GM19025 (cell line): ENCODE measurements around the gene DCP1B.

Source experiments
- ATAC-seq: cut with Tn5 transposase; IDR thresholded peaks from one replicate; pipeline ENCODE4 v1.9.1; 2021; ENCODE audit warnings: mild to moderate bottlenecking, low read depth, moderate library complexity; ENCODE audit not compliant: unreplicated experiment

Gene DCP1B

DNA sequence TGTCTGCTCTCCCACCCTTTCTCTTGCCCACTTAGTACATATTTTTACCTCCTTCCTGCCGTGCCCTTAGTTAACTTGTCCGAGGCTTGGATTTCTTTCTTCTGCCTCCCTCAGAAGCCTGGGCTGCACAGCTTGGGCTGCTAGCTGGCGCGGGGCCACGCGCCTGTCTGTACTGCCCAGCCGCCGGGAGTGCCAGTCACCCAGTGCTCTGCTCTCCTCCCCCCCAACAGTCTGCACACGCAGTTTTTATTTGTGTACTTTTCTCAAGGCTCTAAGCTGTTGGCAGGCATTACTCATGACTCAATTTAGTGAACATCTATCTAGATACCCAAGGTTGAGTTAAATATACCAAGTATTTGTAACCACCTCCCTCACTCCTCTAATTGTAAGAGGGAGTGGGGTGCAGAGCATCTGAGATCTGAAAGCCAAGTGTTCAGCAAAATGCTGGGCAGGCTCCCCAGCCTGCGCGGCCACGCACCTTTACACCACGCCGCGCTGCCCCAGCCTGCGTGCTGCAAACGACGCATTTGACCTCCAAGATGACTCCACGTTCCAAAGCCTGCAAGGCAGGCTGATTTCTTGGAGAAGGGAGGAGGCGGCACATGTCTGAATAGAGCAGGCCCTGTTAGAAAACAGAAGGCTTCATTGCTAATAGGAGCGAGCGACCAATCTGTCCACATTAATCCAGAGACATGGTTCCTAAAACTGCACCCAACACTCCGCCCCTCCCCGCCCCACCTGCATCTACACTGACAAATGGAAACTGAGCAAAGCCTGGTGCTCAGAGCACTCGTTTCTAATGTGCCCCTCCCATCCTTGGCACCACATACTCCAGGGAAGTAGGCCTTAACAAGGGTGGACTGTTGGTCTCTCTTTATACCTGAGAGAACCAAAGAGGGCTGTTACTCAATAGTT lies 67.6 kb downstream of the DCP1B start:
- ATAC-seq: no peak

DNA sequence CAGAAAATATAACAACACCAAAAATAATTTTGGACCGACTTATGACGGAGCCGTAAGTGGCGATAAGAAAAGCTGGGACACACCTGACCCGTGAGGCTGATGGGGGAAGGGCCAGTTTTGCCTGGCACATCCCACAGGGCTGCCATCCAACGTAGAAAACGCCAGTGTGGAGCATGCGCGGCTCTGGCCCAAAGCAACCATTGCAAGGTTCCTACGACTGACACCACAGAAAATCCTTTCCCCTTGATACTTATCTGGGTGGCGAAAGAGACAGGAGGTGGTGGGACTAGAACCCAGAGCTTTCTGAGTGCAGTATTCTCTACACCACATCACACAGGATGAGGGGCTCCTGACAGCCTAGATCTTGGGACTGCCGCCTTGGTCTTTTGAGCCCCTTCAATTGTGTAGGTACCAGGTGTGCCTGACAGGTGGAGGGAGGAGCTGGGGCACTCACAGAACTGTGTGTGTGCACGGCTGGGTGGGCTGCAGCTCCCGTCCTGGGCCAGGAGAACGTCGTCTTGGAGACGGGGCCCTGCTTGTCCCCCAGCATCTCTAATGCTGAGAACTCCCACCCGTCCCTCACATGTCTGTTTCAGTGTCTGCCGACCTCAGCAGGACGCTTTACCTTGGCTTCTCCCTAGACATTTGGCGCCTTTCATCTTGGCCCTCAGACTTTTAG lies 68.4 kb downstream of the DCP1B start:
- no peak for ATAC-seq

DNA sequence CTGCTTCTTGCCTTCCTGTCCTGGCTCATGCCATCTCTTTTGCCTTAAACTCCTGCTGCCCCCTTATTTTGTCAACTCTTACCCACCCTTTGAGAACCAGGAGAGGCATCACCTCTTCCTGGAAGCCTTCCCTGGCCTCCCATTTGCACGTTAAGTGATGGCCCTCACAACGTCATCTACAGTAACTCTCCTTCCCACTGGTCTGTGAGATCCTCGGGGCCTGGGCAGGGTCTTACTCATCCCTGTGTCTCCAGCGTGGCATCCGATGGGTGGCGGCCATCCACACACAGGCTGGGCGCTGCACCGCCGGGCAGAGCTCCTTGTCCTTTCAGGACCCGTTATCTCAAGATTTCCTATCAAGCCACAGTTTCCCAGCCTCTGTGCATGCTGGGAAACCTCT lies 69.0 kb downstream of the DCP1B start:
- no peak for ATAC-seq

DNA sequence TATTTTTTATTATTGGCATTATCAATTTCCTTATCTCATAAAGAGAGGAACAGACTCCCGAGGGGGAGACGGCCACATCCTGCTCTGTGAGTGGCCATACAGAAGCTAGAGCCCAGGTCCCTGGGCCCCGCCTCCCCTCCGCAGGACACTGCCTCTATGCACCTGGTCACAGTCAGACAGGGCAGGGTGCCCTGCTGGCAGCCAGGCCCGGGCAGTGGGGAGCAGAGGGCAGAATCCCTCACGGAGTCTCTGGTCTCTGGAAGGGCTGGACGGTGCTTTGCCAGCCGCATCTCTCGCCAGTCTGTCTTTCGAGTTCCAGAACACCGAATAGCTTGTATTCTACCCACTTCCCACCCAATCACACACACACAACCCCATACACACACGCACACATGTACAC lies 69.4 kb downstream of the DCP1B start:
- ATAC-seq: no peak

DNA sequence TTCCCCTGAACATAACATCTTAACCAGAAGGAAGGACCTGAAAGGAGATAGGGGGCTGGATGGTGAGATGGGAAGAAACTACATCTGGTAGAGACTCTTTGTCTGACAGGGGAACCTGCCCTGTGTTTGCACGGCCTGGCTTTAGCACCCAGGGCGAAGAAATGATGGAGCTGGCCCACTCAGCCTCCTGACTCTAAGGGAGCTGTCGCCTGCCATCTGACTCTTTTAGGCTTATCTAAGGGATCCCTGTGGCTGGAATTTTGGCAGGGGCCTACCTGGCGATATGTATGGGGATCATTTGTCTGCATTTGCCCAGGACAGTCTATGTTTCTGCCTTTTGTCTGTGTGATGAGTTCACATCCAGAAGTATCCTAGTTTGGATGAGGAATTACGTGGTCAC lies 70.2 kb downstream of the DCP1B start:
- ATAC-seq: no peak

DNA sequence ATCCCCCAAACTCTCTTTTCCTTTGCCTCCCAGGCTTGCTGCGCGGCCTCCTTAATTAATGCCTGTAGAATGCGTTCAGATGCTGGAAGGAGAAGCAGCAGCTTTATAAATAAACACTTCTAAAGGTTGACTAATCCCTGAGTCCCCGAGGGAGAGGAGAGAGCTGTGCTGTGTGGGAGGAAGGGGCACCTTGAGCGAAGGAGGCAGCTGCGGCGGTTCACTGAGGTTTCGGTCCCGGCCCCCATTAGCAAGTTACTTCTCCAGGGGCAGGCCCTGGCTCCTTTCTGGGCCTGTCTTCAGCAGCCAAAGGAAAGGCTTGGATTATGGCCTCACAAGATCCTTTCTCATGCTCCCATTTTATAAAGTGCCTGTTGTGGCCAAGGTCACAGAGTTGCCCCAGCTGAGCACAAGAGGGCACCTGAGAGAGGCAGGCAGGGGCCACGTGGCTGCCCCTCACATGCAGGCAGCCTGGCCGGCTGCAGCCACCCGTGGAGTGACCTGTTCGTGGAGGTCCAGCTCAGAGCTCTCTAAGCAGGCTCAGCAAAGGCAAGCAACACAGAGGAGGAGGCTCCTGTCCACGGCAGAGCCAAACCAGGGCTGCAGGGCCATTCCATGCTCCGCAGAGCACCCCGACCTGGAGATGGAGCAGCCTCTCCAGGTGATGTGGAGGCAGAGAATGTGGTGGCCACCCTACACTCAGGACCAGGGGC lies 70.8 kb downstream of the DCP1B start:
- no peak for ATAC-seq

DNA sequence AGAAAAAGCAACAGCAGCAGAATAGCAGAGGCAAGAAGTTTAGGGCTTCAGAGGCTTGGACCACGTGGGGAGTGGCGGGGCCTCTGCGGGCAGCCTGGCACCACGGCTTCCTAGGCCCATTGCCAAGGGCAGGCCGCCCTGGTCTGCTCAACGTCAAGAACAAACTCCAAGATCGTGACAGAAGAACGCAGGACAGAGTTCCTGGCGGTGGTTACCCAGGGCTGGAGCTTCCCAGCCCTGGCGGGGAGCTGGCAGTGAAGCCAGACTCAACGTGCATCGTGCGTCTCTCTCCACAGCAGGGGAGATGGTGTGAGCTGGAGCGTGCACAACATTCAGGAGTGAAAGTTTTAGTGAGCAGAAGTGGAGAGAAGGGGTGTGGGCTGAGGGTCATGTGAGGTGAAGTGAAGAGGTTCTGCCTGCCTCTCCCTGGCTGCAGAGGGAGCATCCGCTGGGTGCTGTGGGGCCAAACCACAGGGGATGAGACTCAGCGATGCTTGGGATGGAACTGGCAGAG lies 71.9 kb downstream of the DCP1B start:
- no peak for ATAC-seq

DNA sequence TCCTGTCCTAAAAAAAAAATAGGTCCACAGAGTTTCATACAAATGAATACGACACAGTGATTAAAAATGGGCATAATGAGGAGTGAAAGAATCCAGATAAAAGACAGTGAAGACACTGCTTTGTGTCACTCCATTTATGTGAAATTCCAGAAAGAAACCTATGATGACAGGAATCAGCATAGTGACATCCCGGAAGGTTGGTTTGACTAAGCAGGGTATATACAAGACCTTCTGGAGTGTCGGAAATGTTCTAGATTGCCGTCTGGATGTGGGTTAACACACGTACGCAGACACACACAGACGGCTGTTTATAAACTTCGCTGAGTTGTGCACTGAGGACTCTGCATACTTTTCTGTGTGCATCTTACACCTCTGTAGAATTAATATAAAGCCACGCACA lies 72.6 kb downstream of the DCP1B start:
- ATAC-seq: no peak

DNA sequence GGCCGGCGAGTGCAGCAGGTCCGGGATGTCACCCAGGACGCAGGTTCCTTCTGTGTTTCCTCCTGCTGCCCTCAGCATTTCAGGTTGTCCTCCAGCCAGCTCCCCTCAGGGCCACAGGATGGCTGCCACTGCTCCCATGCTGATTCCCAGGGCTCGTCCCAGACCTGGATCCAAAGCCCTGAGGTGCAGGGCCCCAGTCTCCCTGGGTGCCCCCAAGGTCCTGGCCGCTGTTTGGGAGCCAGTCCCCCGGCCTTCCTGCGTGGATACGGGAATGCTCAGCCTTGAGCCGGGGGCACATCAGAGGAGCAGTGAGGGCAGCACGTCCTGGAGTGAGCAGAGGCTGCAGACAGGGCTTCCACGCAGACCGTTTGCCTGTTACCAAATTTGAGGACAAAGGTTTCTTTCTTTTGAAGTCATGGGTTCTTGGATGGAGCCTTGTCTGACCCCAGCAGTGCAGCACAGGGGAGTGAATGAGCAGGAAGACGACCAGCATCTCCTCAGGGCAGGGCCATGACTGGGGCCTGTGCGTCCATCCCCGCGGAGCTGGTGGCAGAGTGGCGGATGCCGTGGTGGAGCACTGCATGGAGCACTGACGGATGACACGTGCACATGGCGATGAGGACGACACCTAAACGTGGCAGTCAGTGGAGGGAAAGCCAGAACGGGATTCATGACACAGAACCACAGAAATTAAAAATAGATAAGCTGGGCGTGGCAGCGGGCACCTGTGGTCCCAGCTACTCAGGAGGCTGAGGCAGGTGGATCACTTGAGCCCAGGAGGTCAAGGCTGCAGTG lies 73.3 kb downstream of the DCP1B start:
- ATAC-seq: no peak

DNA sequence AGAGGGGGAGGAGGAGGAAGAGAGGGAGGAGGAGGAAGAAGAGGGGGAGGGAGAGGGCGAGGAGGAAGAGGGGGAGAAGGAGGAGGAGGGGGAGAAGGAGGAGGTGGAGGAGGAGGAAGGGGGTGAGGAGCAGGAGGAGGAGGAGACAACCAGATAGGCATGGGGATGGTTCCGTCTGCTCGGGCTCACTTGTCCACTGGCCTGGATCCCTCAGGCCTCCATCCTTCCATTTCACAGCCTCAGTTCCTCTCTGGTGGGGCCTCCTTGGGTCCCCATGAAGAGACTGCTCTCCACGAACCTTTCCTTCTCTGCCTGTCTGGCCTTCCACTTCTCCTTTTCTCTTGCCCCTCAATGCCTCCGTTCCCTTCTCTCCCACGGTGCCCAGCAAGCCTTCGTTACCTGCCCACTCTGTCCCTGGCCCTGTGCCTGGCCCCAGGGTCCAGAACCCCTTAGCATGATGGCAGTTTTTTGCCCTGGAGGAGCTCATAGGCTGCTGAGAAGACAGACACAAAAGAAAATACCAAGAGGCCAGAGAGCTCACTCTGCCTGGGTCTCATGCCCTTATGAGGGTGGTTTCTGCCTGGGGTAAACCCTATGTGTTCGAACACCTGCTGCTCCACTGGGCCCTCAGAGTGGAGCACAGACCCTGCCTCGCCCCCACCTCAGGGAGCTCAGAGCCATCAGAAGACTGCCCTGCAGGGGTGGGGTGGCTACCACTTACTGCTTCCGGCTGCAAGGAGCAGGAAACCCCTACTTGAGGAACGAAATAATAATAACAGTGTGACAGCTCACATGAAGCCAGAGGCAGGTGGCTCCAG lies 74.1 kb downstream of the DCP1B start:
- no peak for ATAC-seq

DNA sequence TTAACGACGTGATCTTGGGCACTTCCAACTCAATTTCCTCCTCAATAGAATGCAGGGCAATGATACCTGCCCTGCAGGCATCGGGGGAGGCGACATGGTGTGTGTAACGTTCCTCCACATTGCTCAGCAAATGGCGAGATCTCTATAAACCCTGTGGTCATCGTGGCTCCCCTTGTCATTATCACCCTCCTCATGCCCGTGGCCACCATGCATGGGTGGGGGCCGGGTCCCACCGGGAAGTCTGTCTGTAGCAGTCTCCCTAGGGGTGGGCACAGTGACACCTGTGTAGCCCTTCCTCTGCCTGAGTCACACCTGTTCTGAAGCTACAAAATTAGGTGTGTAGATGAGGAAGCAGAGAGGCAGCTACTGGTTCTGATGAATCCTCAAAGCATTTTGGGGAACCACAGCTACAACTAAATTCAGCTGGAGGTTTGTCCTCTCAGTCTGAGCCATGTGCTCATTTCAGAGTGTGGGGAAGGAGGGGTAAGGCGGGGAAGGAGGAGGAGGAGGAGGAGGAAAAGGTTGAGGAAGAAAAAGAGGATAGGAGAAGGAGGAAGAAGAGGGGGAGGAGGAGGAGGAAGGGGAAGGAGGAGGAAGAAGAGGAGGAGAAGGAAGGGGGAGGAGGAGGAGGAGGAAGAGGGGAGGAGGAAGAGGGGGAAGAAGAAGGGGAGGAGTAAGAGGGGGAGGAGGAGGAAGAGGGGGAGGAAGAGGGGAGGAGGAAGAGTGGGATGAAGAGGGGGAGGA lies 74.8 kb downstream of the DCP1B start:
- ATAC-seq: no peak

DNA sequence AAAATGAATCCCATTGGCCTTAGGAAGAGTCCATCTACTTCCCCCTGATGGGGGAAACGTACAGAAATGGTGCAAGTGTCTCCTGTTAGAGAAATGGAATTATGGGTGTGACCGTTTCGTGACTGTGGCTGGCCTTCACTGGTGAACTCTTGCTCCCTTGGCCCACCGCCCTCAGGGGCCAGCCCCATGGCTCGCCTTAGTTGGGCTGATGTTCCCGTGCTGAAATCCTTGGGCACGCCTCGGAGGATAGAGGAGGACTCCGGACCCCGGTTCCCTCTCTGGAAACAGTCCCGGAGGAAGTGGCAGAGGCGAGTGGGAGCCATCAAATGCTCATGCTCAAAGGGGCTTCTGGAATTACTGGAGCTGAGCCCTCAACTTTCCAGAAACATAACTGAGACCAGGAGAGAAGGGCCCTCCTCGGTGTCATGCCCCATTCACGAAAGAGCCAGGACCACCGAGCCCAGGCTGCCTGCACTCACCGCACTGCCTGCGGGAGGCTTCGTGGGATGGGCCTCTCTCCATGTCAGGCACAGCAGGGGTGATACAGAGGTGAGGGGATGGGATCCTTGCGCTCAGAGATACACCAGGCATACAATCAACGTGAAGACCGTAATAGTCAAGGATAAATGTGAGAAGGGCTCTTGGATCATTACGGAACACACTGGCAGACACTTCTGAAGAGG lies 75.7 kb downstream of the DCP1B start:
- no peak for ATAC-seq

DNA sequence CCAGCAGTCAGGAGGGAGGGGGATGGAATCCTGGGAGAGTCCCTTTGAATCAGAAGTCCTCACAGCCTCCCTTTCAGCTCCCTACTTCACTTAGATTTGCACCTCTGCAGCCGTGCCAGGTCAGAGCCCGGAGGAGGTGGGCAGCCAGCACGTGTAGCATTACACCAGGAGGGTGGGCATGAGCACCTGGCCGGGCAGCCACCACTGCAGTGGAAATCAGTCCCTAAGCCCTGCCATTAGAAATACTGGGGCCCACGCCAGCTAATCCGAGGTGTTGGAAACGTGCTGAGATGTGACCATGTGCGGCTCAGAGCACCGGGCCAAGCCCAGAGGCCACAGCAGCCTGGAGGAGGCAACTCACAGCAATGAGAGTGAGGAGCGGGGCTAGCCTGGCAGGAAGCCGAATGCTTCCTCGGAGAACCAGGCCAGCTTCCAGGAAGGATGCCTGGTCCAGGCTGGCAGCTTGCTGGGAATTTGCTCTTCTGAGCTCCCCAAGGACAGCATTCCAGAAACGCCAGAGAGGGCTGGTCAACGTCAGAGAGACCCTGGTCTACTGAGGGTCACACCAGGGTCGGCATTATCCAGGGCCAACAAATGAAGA lies 76.4 kb downstream of the DCP1B start:
- ATAC-seq: no peak

DNA sequence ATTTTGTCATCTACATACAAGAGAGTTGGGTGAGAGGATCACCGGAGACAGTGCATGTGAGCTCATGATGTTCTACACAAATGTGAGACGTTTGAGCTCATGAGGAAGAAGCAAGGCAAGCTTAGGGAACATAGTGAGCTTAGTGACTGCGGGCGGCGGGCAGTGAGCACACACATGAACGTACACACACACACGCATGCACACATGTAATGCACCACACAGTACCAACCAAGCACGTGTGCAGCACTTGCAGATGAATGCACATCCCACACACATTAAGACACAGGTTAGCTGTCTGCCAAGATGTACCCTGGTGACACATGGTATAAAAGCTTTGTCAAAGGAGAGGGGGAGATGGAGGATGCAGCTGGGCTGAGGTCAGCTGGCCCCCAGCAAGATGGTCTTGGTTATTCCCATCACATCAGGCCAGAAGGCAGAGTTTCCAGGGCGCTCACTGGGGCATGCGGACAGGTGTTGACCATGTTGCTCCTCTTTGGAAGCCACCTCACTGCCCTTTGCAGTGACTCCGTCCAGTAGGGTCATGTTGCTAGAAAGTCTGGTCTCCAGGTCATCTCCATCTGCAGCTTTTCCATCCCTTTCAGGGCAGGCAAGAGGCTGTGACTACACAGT lies 77.1 kb downstream of the DCP1B start:
- ATAC-seq: no peak

DNA sequence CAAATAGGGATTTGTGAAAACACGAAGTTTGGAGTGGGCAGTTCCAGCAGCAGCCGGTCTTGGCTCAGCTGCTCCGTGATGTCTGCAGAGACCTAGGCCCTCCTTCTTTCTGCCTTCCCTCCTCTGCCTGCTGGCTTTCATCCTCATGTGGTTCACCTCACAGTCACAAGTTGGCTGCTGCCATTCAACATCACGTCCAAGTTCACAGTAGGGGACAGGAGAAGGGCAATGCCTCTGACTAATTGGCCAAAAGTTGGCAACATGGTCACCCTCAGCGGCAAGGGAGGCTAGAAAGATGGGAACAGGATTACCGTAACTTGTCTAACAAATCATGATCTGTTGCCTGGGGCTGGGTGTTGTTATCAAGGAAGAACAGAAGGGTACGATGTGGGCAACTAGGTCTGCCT lies 78.0 kb downstream of the DCP1B start:
- no peak for ATAC-seq

DNA sequence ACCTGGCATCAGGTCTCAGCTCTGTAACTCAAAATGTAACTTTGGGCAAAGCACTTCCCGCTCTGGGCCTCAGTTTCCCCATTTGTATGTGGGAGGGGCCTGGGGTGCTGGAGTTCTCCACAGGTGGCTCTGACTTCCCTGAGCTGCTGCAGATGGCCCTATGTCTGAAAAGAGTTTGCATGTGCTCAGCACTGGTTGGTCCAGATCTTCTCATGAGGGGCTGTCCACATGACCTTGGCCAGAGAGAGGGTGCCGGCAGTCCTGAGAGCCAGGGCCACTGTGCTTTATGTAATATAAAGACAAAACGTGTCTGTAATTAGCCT lies 78.6 kb downstream of the DCP1B start:
- no peak for ATAC-seq

DNA sequence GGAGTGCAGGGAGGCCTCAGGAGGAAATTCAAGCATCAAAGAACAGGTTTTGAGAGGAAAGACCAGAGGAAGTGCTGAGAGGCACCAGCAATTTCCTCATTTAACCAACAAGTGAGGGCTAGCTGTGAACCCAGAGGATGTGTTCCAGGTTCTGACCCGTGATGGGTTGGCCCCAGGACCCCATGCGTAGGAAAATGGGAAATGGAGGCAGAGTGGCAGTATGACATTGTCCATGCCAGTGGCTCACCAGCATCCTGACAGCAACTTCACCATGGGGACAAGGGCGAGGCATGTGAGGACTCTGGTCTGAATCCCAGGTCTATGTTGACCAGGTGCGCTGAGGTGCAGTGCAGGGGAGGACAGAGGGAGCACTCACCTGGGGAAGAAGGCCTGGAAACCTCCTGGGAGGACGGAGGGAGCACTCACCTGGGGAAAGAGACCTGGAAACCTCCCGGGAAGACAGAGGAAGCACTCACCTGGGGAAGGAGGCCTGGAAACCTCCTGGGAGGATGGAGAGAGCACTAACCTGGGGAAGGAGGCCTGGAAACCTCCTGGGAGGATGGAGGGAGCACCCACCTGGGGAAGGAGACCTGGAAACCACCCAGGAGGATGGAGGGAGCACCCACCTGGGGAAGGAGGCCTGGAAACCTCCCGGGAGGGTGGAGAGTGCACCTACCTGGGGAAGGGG lies 79.1 kb downstream of the DCP1B start:
- ATAC-seq: no peak
